ENCODE measurements around the gene HYI. TPM values are rescaled to one million over a fixed set of nuclear protein-coding genes. Genes with fewer than 3 reads are reported as not detected.

The HYI gene
- total and polyA plus RNA-seq, 2 experiments from 2014 or later = 14.3 to 18.9 TPM

DNA sequence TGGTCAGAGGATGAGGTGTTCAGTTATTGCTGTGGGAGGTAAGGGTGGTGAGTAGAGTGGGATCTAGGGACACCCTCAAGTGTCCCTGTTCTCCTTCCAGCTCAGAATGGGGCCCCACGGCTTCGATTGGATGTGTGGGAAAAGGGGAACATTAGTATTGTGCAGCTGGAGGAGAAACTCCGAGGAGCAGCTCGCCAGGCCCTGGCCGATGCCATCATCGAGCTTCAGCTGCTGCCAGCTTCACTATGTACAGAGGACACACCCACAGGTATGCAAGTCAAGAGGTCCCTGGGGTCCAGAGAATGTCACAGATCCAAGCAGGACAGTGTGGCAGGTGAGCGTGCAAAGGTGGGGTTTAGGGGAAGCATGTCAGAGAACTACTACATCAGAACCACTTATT is 13.9 kb downstream of the HYI start:
- peaks cover 8% of the 10 kb centered on the region for H3K36me3 Mint-ChIP-seq (ENCODE audit: low read depth)
- H3K27me3 ChIP-seq (ENCODE audit: insufficient read depth) = no peaks in the 10 kb centered on the region
- H3K27me3 Mint-ChIP-seq (ENCODE audit: insufficient read depth, low read depth, poor library complexity) = peaks cover 4% of the 10 kb centered on the region
- ATAC-seq (no peak), DNase-seq (ENCODE audit: low spot score) (no peak)
- H3K4me1 ChIP-seq (ENCODE audit: insufficient read depth) = no peaks in the 10 kb centered on the region
- H3K27ac ChIP-seq (ENCODE audit: low read depth) = no peak overlapping the region
- no peak overlapping the region for H3K4me2 ChIP-seq
- TF ChIP-seq, protein P1, sequence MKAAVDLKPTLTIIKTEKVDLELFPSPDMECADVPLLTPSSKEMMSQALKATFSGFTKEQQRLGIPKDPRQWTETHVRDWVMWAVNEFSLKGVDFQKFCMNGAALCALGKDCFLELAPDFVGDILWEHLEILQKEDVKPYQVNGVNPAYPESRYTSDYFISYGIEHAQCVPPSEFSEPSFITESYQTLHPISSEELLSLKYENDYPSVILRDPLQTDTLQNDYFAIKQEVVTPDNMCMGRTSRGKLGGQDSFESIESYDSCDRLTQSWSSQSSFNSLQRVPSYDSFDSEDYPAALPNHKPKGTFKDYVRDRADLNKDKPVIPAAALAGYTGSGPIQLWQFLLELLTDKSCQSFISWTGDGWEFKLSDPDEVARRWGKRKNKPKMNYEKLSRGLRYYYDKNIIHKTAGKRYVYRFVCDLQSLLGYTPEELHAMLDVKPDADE (IDR thresholded peaks at IDR 0.05) = no peak
- H3K79me2 ChIP-seq (replicated peaks; ENCODE audit: insufficient read depth) = no peaks in the 10 kb centered on the region
- no peaks in the 10 kb centered on the region for H3K9me3 Mint-ChIP-seq
- H3K27ac Mint-ChIP-seq = no peak overlapping the region
- H4K20me1 ChIP-seq (replicated peaks; ENCODE audit: insufficient read depth) = no peaks in the 10 kb centered on the region
- no peaks in the 10 kb centered on the region for H3F3A ChIP-seq (replicated peaks; ENCODE audit: low read depth)
- H3K36me3 ChIP-seq (ENCODE audit: insufficient read depth) = no peaks in the 10 kb centered on the region
- no peak overlapping the region for H3K4me3 Mint-ChIP-seq
- H2AFZ ChIP-seq = no peak overlapping the region
- H3K4me1 Mint-ChIP-seq = peaks cover 10% of the 10 kb centered on the region
- H3K9me2 ChIP-seq (ENCODE audit: insufficient read depth) = no peaks in the 10 kb centered on the region
- no peak overlapping the region for H3K4me3 ChIP-seq

DNA sequence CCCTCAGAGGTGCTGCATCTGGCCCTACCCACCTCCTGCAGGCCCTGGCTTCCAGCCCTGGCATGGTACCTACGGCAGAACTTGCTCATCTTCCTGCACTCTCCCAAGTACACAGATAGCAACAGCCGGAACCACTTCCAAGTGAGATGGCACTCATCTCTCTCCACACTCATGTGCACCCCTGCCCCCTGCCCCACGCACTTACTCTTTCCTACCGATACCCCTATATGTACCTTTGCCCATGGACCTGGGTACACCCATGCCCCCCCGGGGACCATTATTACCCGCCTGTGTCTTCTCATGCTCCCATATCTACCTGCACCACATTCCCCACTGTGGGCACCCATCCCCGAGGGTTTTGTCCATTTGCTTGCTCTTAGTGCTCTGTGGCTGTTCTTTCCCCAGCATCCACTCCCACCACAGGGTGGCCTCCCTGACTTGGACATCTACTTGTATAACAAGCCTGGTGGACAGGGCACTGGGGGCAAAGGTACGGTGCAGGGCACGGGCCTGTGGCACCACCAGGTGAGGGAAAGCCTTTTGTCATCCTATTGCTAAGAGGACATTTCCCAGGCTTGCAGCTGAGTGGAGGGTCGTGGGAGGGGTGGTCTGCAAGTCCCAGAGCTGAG is 14.7 kb downstream of the HYI start:
- no peaks in the 10 kb centered on the region for H3K4me1 ChIP-seq (ENCODE audit: insufficient read depth)
- no peaks in the 10 kb centered on the region for H4K20me1 ChIP-seq (replicated peaks; ENCODE audit: insufficient read depth)
- no peaks in the 10 kb centered on the region for H3K27me3 ChIP-seq (ENCODE audit: insufficient read depth)
- Mint-ChIP-seq H3K27me3 (ENCODE audit: insufficient read depth, low read depth, poor library complexity) (peaks cover 4% of the 10 kb centered on the region), H3K36me3 (ENCODE audit: low read depth) (peaks cover 10% of the 10 kb centered on the region), H3K4me3 (no peak overlapping the region), H3K9me3 (no peaks in the 10 kb centered on the region), H3K4me1 (peaks cover 7% of the 10 kb centered on the region), H3K27ac (no peak overlapping the region)
- no peak overlapping the region for H3K4me3 ChIP-seq
- H3F3A ChIP-seq (replicated peaks; ENCODE audit: low read depth) = no peaks in the 10 kb centered on the region
- H3K4me2 ChIP-seq = no peak overlapping the region
- ATAC-seq (no peak), DNase-seq (ENCODE audit: low spot score) (no peak)
- H3K36me3 ChIP-seq (ENCODE audit: insufficient read depth) = no peaks in the 10 kb centered on the region
- H3K79me2 ChIP-seq (replicated peaks; ENCODE audit: insufficient read depth) = no peaks in the 10 kb centered on the region
- TF ChIP-seq ZNF331 (CRISPR knock-in tag; IDR thresholded peaks at IDR 0.05; ENCODE audit: low read depth) = no peak
- TF ChIP-seq, protein P2, sequence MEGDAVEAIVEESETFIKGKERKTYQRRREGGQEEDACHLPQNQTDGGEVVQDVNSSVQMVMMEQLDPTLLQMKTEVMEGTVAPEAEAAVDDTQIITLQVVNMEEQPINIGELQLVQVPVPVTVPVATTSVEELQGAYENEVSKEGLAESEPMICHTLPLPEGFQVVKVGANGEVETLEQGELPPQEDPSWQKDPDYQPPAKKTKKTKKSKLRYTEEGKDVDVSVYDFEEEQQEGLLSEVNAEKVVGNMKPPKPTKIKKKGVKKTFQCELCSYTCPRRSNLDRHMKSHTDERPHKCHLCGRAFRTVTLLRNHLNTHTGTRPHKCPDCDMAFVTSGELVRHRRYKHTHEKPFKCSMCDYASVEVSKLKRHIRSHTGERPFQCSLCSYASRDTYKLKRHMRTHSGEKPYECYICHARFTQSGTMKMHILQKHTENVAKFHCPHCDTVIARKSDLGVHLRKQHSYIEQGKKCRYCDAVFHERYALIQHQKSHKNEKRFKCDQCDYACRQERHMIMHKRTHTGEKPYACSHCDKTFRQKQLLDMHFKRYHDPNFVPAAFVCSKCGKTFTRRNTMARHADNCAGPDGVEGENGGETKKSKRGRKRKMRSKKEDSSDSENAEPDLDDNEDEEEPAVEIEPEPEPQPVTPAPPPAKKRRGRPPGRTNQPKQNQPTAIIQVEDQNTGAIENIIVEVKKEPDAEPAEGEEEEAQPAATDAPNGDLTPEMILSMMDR (conservative IDR thresholded peaks at IDR 0.05; ENCODE audit: low read depth in 2 of 2) = 0 out of 4 replicates have a peak, but pooled peaks of 1 of the 2 experiments have one; percentile 3
- H3K27ac ChIP-seq (ENCODE audit: low read depth) = no peak overlapping the region
- H3K9me2 ChIP-seq (ENCODE audit: insufficient read depth) = no peaks in the 10 kb centered on the region
- no peak overlapping the region for H2AFZ ChIP-seq

DNA sequence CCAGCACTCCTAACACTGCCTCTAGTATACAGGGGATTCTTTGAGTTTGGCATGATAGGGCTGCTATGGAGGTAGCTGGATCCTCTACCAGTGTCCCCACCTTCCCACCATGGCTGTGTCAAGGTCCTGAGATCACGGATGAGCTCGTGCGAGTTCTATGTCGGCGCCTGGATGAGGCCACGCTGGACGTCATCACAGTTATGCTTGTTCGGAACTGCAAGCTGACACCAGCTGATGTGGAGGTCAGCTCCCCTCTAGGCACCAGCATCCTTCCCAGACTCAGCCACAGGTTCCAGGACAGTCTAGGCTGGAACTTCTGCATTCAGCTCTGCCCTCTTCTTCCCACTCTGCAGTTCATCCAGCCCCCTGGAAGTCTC is 15.2 kb downstream of the HYI start:
- DNase-seq (ENCODE audit: low spot score) (no peak), ATAC-seq (no peak)
- Histone ChIP-seq H2AFZ (no peak overlapping the region), H3K36me3 (ENCODE audit: insufficient read depth) (no peaks in the 10 kb centered on the region), H3F3A (replicated peaks; ENCODE audit: low read depth) (no peaks in the 10 kb centered on the region), H3K27ac (ENCODE audit: low read depth) (no peak overlapping the region), H3K4me1 (ENCODE audit: insufficient read depth) (no peaks in the 10 kb centered on the region), H4K20me1 (replicated peaks; ENCODE audit: insufficient read depth) (no peaks in the 10 kb centered on the region), H3K27me3 (ENCODE audit: insufficient read depth) (no peaks in the 10 kb centered on the region), H3K4me2 (no peak overlapping the region), H3K4me3 (no peak overlapping the region), H3K79me2 (replicated peaks; ENCODE audit: insufficient read depth) (no peaks in the 10 kb centered on the region), H3K9me2 (ENCODE audit: insufficient read depth) (no peaks in the 10 kb centered on the region)
- H3K4me1 Mint-ChIP-seq = peaks cover 7% of the 10 kb centered on the region
- no peaks in the 10 kb centered on the region for H3K9me3 Mint-ChIP-seq
- no peak overlapping the region for H3K27ac Mint-ChIP-seq
- H3K36me3 Mint-ChIP-seq (ENCODE audit: low read depth) = peaks cover 11% of the 10 kb centered on the region
- H3K4me3 Mint-ChIP-seq = no peak overlapping the region
- H3K27me3 Mint-ChIP-seq (ENCODE audit: insufficient read depth, low read depth, poor library complexity) = peaks cover 4% of the 10 kb centered on the region
- TF ChIP-seq, protein P1 (IDR thresholded peaks at IDR 0.05) = no peak
- TF ChIP-seq, protein P3, sequence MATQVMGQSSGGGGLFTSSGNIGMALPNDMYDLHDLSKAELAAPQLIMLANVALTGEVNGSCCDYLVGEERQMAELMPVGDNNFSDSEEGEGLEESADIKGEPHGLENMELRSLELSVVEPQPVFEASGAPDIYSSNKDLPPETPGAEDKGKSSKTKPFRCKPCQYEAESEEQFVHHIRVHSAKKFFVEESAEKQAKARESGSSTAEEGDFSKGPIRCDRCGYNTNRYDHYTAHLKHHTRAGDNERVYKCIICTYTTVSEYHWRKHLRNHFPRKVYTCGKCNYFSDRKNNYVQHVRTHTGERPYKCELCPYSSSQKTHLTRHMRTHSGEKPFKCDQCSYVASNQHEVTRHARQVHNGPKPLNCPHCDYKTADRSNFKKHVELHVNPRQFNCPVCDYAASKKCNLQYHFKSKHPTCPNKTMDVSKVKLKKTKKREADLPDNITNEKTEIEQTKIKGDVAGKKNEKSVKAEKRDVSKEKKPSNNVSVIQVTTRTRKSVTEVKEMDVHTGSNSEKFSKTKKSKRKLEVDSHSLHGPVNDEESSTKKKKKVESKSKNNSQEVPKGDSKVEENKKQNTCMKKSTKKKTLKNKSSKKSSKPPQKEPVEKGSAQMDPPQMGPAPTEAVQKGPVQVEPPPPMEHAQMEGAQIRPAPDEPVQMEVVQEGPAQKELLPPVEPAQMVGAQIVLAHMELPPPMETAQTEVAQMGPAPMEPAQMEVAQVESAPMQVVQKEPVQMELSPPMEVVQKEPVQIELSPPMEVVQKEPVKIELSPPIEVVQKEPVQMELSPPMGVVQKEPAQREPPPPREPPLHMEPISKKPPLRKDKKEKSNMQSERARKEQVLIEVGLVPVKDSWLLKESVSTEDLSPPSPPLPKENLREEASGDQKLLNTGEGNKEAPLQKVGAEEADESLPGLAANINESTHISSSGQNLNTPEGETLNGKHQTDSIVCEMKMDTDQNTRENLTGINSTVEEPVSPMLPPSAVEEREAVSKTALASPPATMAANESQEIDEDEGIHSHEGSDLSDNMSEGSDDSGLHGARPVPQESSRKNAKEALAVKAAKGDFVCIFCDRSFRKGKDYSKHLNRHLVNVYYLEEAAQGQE (IDR thresholded peaks at IDR 0.05; ENCODE audit: unreplicated experiment) = no peak
- no peak for TF ChIP-seq ZNF331 (CRISPR knock-in tag; IDR thresholded peaks at IDR 0.05; ENCODE audit: low read depth)
- no peak for TF ChIP-seq POLR2AphosphoS5 (IDR thresholded peaks at IDR 0.05; ENCODE audit: low read depth)
